ENCODE data around the gene AGBL4. TPM values are rescaled to one million over a fixed set of nuclear protein-coding genes. Genes with fewer than 3 reads are reported as not detected.

Gene AGBL4
- polyA plus RNA-seq, 3 donors = 0.05 TPM; not detected in 2

- Histone ChIP-seq H3K79me2 (ENCODE audit: insufficient read depth, low read length) (no peaks in the 10 kb centered on the region), H3K9me3 (replicated peaks in 1 of 2; ENCODE audit: control insufficient read depth in 1 of 2, insufficient read depth in 1 of 2, low read length in 2 of 2) (no peaks in the 10 kb centered on the region), H3K4me1 (ENCODE audit: control insufficient read depth in 1 of 2, insufficient read depth in 2 of 2, low read length in 2 of 2) (peaks cover 27 to 30% of the 10 kb centered on the region in 2 donors), H3K9ac (ENCODE audit: insufficient read depth, low read length, poor library complexity, severe bottlenecking) (no peak overlapping the region), H3K27ac (ENCODE audit: low read depth in 1 of 2, low read length in 2 of 2) (no peak overlapping the region), H3K36me3 (replicated peaks in 1 of 2; ENCODE audit: control insufficient read depth in 1 of 2, insufficient read depth in 2 of 2, low read length in 2 of 2) (no peaks in the 10 kb centered on the region), H3K4me3 (replicated peaks in 1 of 3; ENCODE audit: low read depth in 2 of 3, low read length in 3 of 3) (no peak overlapping the region), H3K4me2 (replicated peaks; ENCODE audit: extremely low read depth, low read length, poor library complexity, severe bottlenecking) (no peak overlapping the region), H2AFZ (ENCODE audit: insufficient read depth, low read depth, low read length, poor library complexity, severe bottlenecking) (no peak overlapping the region), H3K27me3 (ENCODE audit: control insufficient read depth in 2 of 2, insufficient read depth in 2 of 2, low read length in 2 of 2) (no peaks in the 10 kb centered on the region), H4K20me1 (ENCODE audit: insufficient read depth, low read length) (no peaks in the 10 kb centered on the region)
- Mint-ChIP-seq H3K27me3 (ENCODE audit: low read depth in 3 of 3) (peaks cover 0 to 4% (median 2%) of the 10 kb centered on the region in 3 donors), H3K36me3 (no peaks in the 10 kb centered on the region), H3K27ac (no peak overlapping the region), H3K4me3 (no peak overlapping the region), H3K4me1 (peaks cover 46% of the 10 kb centered on the region), H3K9me3 (peaks cover 0 to 4% (median 0%) of the 10 kb centered on the region in 7 donors)
- no peak for TF ChIP-seq CTCF (IDR thresholded peaks at IDR 0.05)
- WGBS (ENCODE audit: insufficient coverage) = 70% methylated on average over 4 of the region's 4 CpGs
- no peak for DNase-seq
- intact Hi-C loops (cut with micrococcal nuclease) = no loop called here
Measured at GRCh38 chr1:48657413-48657812, 1366.3 kb downstream of the AGBL4 start.

GRCh38 chr1:48654606-48655210 is 1369.0 kb downstream of the AGBL4 start:
- no peaks in the 10 kb centered on the region for H3K36me3 Mint-ChIP-seq
- no peak overlapping the region for H3K4me3 Mint-ChIP-seq
- Histone ChIP-seq H3K4me3 (replicated peaks in 1 of 3; ENCODE audit: low read depth in 2 of 3, low read length in 3 of 3) (no peak overlapping the region), H4K20me1 (ENCODE audit: insufficient read depth, low read length) (no peaks in the 10 kb centered on the region), H3K9me3 (replicated peaks in 1 of 2; ENCODE audit: control insufficient read depth in 1 of 2, insufficient read depth in 1 of 2, low read length in 2 of 2) (no peaks in the 10 kb centered on the region), H3K4me1 (ENCODE audit: control insufficient read depth in 1 of 2, insufficient read depth in 2 of 2, low read length in 2 of 2) (peaks cover 6 to 8% of the 10 kb centered on the region in 2 donors), H3K27ac (ENCODE audit: low read depth in 1 of 2, low read length in 2 of 2) (no peak overlapping the region), H2AFZ (ENCODE audit: insufficient read depth, low read depth, low read length, poor library complexity, severe bottlenecking) (no peak overlapping the region), H3K79me2 (ENCODE audit: insufficient read depth, low read length) (no peaks in the 10 kb centered on the region), H3K4me2 (replicated peaks; ENCODE audit: extremely low read depth, low read length, poor library complexity, severe bottlenecking) (no peak overlapping the region), H3K27me3 (ENCODE audit: control insufficient read depth in 2 of 2, insufficient read depth in 2 of 2, low read length in 2 of 2) (no peaks in the 10 kb centered on the region), H3K36me3 (replicated peaks in 1 of 2; ENCODE audit: control insufficient read depth in 1 of 2, insufficient read depth in 2 of 2, low read length in 2 of 2) (no peaks in the 10 kb centered on the region), H3K9ac (ENCODE audit: insufficient read depth, low read length, poor library complexity, severe bottlenecking) (no peak overlapping the region)
- DNase-seq = no peak
- peaks cover 1 to 5% (median 2%) of the 10 kb centered on the region in 3 donors for H3K27me3 Mint-ChIP-seq (ENCODE audit: low read depth in 3 of 3)
- intact Hi-C loops (cut with micrococcal nuclease) = no loop called here
- H3K4me1 Mint-ChIP-seq = peaks cover 25% of the 10 kb centered on the region
- no peak for TF ChIP-seq CTCF (IDR thresholded peaks at IDR 0.05)
- WGBS (ENCODE audit: insufficient coverage) = 96% methylated on average over 6 of the region's 8 CpGs
- H3K9me3 Mint-ChIP-seq = peaks cover 0 to 4% (median 0%) of the 10 kb centered on the region in 7 donors
- no peak overlapping the region for H3K27ac Mint-ChIP-seq
